SK-N-SH treated with all-trans-retinoic acid at 6 μM for 48 hours (cell line): ENCODE data around the gene RFC2.

Experiments
- ATAC-seq: fragments of 200-7000 bp; cut with Tn5 transposase; 3 replicates; pipeline ENCODE4 v1.9.1; 2020; ENCODE audit warnings: mild to moderate bottlenecking, moderate library complexity
- BACH2 ChIP-seq: fragments of 250-450 bp; sonication (Bioruptor Pico); IDR thresholded peaks from 2 replicates; pipeline ENCODE4 v1.9.0; 2021; ENCODE audit warnings: mild to moderate bottlenecking, borderline replicate concordance
- ESRRG ChIP-seq: fragments of 250-450 bp; sonication (Bioruptor Pico); IDR thresholded peaks from 2 replicates; pipeline ENCODE4 v1.6.1; 2021; ENCODE audit warnings: mild to moderate bottlenecking
- GLIS3 ChIP-seq: fragments of 250-450 bp; sonication (Bioruptor Pico); IDR thresholded peaks from 2 replicates; pipeline ENCODE4 v1.5.0; 2020; ENCODE audit warnings: mild to moderate bottlenecking, moderate library complexity
- ISL1 ChIP-seq: fragments of 250-450 bp; sonication (Bioruptor Pico); IDR thresholded peaks from 2 replicates; pipeline ENCODE4 v2.1.2; 2022; ENCODE audit warnings: mild to moderate bottlenecking, moderate library complexity
- OSR1 ChIP-seq: fragments of 250-450 bp; sonication (Bioruptor Pico); IDR thresholded peaks from 2 replicates; pipeline ENCODE4 v1.8.0; 2022; ENCODE audit warnings: moderate library complexity, mild to moderate bottlenecking, inconsistent platforms
- PATZ1 ChIP-seq: fragments of 250-450 bp; sonication (Bioruptor Pico); IDR thresholded peaks from 2 replicates; pipeline ENCODE4 v1.8.0; 2020; ENCODE audit warnings: mild to moderate bottlenecking, moderate library complexity, borderline replicate concordance
- POU6F1 ChIP-seq: fragments of 250-450 bp; sonication (Bioruptor Pico); IDR thresholded peaks from 2 replicates; pipeline ENCODE4 v1.8.0; 2021; ENCODE audit warnings: low read depth, mild to moderate bottlenecking, moderate library complexity, borderline replicate concordance
- PPARA ChIP-seq: fragments of 250-450 bp; sonication (Bioruptor Pico); IDR thresholded peaks from 2 replicates; pipeline ENCODE4 v1.5.0; 2020; ENCODE audit warnings: mild to moderate bottlenecking, borderline replicate concordance
- RARB ChIP-seq: fragments of 250-450 bp; sonication (Bioruptor Pico); IDR thresholded peaks from 2 replicates; pipeline ENCODE4 v1.8.0; 2021; ENCODE audit warnings: mild to moderate bottlenecking, moderate library complexity
- SNAI2 ChIP-seq: fragments of 250-450 bp; sonication (Bioruptor Pico); IDR thresholded peaks from 2 replicates; pipeline ENCODE4 v1.5.0; 2020; ENCODE audit warnings: mild to moderate bottlenecking, moderate library complexity
- TCF4 ChIP-seq: fragments of 250-450 bp; sonication (Bioruptor Pico); IDR thresholded peaks from 2 replicates; pipeline ENCODE4 v1.8.0; 2021; ENCODE audit warnings: mild to moderate bottlenecking, moderate library complexity, borderline replicate concordance
- TOX ChIP-seq: fragments of 250-450 bp; sonication (Bioruptor Pico); IDR thresholded peaks from 2 replicates; pipeline ENCODE4 v1.8.0; 2021; ENCODE audit warnings: mild to moderate bottlenecking, moderate library complexity, borderline replicate concordance
- ZC3H10 ChIP-seq: fragments of 250-450 bp; sonication (Bioruptor Pico); IDR thresholded peaks from 2 replicates; pipeline ENCODE4 v1.5.1; 2021; ENCODE audit warnings: mild to moderate bottlenecking, moderate library complexity
- ZFP3 ChIP-seq: fragments of 250-450 bp; sonication (Bioruptor Pico); IDR thresholded peaks from 2 replicates; pipeline ENCODE4 v1.5.0; 2020; ENCODE audit warnings: mild to moderate bottlenecking, moderate library complexity
- ZFP30 ChIP-seq: fragments of 450-650 bp; formaldehyde crosslinking; IDR thresholded peaks from 2 replicates; pipeline ENCODE4 v1.5.0; 2022; ENCODE audit warnings: mild to moderate bottlenecking, moderate library complexity
- ZNF565 ChIP-seq: fragments of 450-650 bp; formaldehyde crosslinking; conservative IDR thresholded peaks from 2 replicates; pipeline ENCODE4 v1.5.0; 2020; ENCODE audit warnings: low read depth, mild to moderate bottlenecking, moderate library complexity
- ZNF70 ChIP-seq: fragments of 450-650 bp; formaldehyde crosslinking; IDR thresholded peaks from 2 replicates; pipeline ENCODE4 v1.5.0; 2020; ENCODE audit warnings: mild to moderate bottlenecking, moderate library complexity
- ZNF8 ChIP-seq: fragments of 450-650 bp; formaldehyde crosslinking; IDR thresholded peaks from 2 replicates; pipeline ENCODE4 v1.5.0; 2020; ENCODE audit warnings: mild to moderate bottlenecking, moderate library complexity
- TF ChIP-seq, protein P1 (sequence below): fragments of 250-450 bp; sonication (Bioruptor Pico); IDR thresholded peaks from 2 replicates; pipeline ENCODE4 v1.5.1; 2021; ENCODE audit warnings: mild to moderate bottlenecking, moderate library complexity
- TF ChIP-seq, protein P2 (sequence below): fragments of 250-450 bp; sonication (Bioruptor Pico); IDR thresholded peaks from 2 replicates; pipeline ENCODE4 v1.5.0; 2020; ENCODE audit warnings: mild to moderate bottlenecking, moderate library complexity

RFC2 gene

DNA sequence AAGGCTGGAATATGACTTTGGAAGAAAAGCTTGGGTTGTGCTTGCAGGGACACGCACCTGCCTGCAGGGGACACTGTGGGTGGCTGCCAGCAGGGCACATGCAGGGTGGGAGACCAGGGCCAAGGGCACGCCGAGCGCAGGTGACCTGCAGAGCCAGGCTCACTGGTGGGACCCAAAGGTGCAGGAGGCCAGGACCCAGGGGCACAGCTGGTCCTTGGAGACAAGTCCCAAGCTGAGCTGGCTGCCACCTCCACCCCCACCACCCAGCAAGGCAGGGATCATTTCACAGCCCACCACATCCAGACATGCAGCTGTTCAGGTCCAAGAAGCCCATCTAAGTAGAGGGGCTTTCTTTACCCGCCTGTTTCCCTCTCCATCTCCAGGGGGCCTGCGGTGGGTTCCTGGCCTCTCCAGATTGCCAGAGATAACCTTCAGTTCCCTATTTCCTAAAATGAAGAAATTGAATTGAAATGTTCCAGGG, 21.2 kb upstream of the RFC2 start:
- no peak for ATAC-seq
- TF ChIP-seq SNAI2 (CRISPR knock-in tag) (no peak), RARB (no peak), ZNF8 (CRISPR knock-in tag) (no peak), TCF4 (CRISPR knock-in tag) (no peak), TOX (CRISPR knock-in tag) (no peak), ESRRG (CRISPR knock-in tag) (no peak), BACH2 (CRISPR knock-in tag) (no peak), GLIS3 (CRISPR knock-in tag) (no peak), POU6F1 (CRISPR knock-in tag) (no peak), ZNF70 (no peak), PATZ1 (CRISPR knock-in tag) (no peak)

DNA sequence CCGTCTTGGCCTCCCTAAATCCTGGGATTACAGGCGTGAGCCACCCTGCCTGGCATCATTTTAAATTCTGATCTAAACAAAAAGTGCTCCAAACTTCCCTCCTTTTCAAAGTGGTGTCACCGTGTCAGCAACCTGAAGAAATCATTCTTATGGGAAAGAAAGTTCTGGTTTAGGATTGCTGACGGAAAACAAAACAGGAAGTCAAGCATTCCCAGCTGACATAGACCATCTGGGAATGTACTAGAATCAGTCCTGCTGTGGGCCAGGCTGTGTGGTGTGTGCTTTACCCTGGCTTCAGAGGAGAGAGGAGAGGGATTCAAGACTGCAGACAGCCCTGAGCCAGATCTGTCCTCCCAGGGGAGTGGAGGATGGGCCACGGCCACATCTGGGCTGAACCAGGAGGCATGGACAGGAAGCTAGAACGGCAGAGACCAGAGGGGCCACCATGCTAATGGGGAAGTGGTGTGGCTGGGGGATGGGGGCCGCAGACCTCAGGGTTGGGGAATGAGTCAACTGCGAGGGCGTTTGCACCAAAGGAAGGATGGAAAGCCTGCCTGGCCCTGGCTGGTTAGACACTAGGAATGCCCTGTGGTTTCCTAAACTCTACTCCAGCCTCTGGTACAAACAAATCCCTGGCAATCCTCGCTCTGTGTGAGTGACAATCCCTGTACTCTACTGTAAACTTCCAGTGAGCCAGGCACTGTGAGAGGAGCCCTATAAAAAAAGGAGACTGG, 18.3 kb upstream of the RFC2 start:
- TF ChIP-seq BACH2 (CRISPR knock-in tag) (no peak), ZC3H10 (CRISPR knock-in tag) (no peak), SNAI2 (CRISPR knock-in tag) (peak; percentile 8; the same call in 1 of the 2 replicates), ZFP3 (CRISPR knock-in tag) (no peak; the same call in 1 of the 2 replicates)
- ATAC-seq, result peak; percentile 85

DNA sequence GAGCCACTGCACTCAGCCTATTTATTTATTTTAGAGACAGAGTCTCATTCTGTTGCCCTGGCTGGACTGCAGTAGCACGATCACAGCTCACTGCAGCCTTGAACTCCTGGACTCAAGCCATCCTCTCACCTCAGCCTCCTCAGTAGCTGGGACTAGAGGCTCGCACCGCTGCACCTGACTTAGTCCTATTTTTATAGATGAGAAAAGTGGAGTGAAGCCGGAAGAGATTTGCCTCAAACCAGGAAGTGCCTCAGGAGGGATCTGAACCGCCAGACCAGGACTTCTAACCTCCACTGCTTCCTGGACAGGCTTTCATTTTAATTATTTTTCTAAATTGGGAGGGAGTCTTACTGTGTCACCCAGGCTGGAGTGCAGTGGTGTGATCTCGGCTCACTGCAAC, 17.5 kb upstream of the RFC2 start:
- TF ChIP-seq ZFP3 (CRISPR knock-in tag), result no peak
- TF ChIP-seq BACH2 (CRISPR knock-in tag), result no peak
- TF ChIP-seq, protein P1, sequence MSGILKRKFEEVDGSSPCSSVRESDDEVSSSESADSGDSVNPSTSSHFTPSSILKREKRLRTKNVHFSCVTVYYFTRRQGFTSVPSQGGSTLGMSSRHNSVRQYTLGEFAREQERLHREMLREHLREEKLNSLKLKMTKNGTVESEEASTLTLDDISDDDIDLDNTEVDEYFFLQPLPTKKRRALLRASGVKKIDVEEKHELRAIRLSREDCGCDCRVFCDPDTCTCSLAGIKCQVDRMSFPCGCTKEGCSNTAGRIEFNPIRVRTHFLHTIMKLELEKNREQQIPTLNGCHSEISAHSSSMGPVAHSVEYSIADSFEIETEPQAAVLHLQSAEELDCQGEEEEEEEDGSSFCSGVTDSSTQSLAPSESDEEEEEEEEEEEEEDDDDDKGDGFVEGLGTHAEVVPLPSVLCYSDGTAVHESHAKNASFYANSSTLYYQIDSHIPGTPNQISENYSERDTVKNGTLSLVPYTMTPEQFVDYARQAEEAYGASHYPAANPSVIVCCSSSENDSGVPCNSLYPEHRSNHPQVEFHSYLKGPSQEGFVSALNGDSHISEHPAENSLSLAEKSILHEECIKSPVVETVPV (CRISPR knock-in tag), result no peak
- no peak for TF ChIP-seq ZFP30 (CRISPR knock-in tag)
- TF ChIP-seq PATZ1 (CRISPR knock-in tag), result no peak
- TF ChIP-seq GLIS3 (CRISPR knock-in tag), result no peak
- no peak for TF ChIP-seq ZNF565 (CRISPR knock-in tag)
- ATAC-seq, result no peak

- peak; percentile 66 for ATAC-seq
- TF ChIP-seq BACH2 (CRISPR knock-in tag) (no peak), ZFP3 (CRISPR knock-in tag) (no peak), PATZ1 (CRISPR knock-in tag) (no peak), ZFP30 (CRISPR knock-in tag) (no peak), ISL1 (CRISPR knock-in tag) (no peak), GLIS3 (CRISPR knock-in tag) (no peak), PPARA (CRISPR knock-in tag) (no peak), ZC3H10 (CRISPR knock-in tag) (no peak), TOX (CRISPR knock-in tag) (no peak), OSR1 (CRISPR knock-in tag) (no peak), ZNF70 (no peak), RARB (no peak), TCF4 (CRISPR knock-in tag) (no peak)
- TF ChIP-seq, protein P2, sequence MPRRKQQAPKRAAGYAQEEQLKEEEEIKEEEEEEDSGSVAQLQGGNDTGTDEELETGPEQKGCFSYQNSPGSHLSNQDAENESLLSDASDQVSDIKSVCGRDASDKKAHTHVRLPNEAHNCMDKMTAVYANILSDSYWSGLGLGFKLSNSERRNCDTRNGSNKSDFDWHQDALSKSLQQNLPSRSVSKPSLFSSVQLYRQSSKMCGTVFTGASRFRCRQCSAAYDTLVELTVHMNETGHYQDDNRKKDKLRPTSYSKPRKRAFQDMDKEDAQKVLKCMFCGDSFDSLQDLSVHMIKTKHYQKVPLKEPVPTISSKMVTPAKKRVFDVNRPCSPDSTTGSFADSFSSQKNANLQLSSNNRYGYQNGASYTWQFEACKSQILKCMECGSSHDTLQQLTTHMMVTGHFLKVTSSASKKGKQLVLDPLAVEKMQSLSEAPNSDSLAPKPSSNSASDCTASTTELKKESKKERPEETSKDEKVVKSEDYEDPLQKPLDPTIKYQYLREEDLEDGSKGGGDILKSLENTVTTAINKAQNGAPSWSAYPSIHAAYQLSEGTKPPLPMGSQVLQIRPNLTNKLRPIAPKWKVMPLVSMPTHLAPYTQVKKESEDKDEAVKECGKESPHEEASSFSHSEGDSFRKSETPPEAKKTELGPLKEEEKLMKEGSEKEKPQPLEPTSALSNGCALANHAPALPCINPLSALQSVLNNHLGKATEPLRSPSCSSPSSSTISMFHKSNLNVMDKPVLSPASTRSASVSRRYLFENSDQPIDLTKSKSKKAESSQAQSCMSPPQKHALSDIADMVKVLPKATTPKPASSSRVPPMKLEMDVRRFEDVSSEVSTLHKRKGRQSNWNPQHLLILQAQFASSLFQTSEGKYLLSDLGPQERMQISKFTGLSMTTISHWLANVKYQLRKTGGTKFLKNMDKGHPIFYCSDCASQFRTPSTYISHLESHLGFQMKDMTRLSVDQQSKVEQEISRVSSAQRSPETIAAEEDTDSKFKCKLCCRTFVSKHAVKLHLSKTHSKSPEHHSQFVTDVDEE (CRISPR knock-in tag), result no peak
Measured at GRCh38 chr7:74269757-74270277, 15.6 kb upstream of the RFC2 start.
